NCI-H1092 (cell line): Measurements from ENCODE around the gene HAPLN3.
"Not testable (repeated sequence)": the region's sequence is repeated elsewhere in the genome, so short reads cannot be mapped to it uniquely, and the experiment has no call there.

Experiments
- DNase-seq: peaks from one replicate; lab custom pipeline; 2025; lab: John Stamatoyannopoulos, UW

Gene HAPLN3, protein sequence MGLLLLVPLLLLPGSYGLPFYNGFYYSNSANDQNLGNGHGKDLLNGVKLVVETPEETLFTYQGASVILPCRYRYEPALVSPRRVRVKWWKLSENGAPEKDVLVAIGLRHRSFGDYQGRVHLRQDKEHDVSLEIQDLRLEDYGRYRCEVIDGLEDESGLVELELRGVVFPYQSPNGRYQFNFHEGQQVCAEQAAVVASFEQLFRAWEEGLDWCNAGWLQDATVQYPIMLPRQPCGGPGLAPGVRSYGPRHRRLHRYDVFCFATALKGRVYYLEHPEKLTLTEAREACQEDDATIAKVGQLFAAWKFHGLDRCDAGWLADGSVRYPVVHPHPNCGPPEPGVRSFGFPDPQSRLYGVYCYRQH

DNA sequence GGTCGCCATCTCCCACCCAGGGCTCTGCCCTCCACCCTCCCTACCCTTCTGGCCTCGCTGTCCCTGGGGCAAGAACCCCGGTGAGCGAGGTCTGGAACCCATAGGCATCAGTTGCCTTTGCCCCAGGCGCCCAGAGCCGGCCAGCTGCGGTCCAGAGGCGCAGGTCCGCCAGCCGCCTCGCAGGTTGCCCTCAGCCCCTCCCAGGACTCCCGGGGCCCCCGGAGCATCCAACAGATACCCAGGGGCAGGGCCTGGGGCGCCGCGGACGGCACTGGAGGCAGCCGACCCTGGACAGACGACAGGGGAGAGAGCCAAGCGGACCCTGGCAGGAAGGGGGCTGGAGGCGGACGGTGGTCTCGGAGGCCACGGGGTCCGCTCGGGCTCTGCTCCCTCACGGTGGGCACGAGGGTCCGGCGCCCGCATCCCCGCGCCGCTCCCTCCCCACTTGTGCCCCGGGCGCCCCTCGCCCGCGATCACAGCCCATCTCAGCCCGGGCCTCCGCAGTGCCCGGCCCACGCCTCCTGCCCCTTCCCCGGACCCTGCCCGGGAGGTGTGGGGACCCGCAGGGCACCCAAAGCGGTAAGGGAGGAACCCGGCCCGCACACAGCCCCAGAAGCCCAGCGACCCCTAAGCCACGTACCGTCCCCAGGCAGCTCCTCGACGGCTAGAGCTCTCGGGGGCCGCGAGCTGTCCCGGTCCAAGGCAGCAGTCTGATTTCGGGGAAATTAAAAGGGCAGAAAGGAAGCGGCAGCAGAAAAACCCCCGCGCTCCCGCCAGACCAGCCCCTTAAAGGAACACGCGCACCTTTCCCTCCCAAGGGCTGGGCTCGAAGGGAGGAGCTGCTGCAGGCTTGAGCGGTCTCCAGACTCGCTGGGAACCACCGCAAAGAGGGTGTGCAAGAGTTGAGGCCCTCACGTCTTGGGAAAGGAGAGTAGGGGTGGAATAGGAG, at the start of gene HAPLN3:
TSS of gene HAPLN3 (minus strand) at position 726 of the 949 bp plus-strand sequence. CDS start 8,246 bp downstream, outside the sequence.
- DNase-seq = no peak

DNA sequence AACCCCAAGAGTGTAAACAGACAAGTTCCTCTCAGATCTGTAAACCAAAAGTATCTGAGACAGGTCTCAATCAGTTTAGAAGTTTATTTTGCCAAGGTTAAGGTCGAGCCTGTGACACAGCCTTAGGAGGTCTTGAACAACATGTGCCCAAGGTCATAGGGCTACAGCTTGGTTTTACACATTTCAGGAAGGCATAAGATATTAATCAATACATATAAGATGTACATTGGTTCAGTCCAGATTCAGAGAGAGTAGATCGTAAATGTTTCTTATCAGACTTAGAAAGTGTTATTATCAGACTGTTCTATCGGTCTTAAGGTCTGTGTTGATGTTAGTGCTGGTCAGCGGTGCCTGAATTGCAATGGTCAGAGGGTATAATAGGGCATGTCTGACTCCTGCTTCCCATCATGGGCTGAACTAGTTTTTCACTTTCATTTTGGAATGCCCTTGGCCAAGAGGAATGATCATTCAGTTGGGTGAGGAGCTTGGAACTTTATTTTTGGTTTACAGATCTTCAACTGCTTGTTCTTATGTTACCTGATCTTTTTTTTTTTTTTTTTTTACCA, 44.8 kb upstream of the HAPLN3 start:
- DNase-seq = no peak

DNA sequence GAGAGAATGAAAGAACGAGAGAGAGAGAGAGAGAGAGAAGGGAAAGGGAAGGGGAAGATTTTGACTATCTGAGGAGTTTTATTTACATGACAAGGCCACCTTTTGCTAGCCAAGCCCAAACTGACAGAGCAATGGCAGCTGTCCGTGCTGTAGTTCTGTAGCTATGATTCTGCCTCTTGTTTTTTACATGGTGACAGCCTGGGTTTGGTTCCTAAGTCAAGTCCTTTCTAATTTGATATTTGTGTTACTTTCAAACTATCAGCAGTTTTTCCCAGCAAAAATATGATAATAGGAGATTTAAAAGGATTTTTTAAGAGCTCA, 44.1 kb upstream of the HAPLN3 start:
- no peak for DNase-seq

DNA sequence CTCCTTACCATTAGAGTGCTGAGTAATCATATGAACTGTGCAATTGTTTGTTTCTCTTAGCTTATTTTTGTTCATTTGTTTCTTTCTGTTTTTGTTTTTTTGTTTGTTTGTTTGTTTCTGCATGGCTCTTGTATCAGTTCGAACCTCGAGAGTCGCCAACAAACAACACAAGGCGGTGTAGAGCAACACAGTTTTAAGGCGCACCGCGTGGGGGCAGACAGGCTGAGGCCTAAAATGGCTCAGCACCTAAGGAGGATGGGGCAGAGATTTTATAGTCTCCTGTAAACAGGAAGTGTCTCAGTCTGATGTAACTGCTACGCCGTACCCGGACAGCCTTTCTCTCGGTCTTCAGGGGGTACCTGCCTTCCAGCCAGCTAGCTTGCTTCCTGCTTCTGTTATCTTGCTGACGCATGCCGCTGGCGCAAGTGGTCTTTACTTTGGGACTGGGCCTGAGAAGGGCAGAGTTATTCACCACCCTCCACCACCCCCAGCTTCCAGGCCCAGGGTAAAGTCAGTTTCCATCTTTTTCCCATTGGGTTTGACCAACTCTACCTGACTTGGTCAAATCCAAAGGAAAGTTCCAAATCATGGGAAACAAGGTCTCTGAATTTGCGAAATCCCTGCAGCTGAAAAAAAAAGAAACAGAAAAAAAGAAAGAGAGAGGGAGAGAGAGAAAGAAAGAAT, 43.6 kb upstream of the HAPLN3 start:
- DNase-seq = no peak

DNA sequence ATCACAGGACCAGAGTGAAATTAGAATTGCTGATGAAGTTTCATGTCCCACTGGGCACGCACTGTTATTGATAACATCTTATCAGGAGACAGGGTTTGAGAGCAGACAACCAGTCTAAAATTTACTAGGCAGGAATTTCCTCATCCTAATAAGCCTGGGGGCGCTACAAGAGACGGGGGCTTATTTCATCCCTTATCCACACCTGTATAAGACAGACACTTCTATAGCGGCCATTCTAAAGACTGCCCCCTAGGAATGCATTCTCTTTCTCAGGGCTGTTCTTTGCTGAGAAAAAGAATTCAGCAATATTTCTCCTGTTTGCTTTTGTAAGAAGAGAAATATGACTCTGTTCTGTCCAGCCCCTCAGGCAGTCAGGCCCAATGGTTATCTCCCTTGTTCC, 39.1 kb upstream of the HAPLN3 start:
- not testable (repeated sequence) for DNase-seq

DNA sequence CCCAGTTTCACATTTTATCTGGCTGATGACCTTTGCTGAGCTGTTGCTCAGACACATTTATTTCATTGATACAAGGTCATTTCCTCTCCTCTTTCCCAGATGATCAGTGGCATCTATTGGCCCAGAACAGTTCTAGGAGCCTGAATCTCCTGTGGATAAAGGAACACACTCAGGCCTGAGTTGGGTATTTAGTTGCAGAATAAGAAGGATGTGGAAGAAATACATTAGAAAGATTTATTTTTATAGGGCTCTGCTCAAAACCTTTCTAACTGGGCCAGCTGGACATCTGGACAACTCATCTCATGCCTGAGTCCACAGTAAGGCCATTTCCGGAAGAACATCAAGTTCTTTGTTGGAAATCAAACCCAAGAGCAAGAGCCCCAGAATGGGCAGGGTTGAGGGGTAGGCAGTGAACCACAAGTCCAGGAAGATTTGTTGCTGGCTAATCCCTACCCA, 37.6 kb upstream of the HAPLN3 start:
- DNase-seq = no peak

DNA sequence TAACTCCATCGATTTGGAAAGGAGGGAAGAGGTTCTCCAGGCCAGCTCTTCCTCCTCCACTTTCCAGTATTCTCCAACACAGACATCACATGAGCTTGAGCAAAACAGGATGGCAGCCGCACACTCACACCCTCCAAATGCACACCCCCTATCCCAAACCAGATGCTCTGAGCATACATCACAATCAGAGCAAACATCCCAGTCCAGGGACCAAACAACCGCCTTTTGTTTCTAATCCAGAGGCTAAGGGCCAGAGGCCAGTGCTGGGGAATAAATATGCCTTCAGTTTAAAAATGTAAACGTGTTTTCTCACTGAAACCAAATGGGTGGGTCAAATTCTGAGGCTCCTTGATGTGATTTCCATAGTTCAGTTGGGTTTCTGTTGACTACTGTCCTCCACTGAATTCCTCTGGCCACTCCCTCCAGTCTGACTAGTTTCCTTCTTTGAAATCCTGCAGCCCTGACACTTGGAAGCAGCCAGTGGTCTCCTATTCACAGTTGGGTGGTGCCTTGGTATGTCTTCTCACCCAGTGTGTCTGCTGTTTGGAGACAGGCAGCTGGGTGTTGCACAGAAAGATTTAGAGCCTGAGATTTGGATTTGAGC, 37.0 kb upstream of the HAPLN3 start:
- no peak for DNase-seq

DNA sequence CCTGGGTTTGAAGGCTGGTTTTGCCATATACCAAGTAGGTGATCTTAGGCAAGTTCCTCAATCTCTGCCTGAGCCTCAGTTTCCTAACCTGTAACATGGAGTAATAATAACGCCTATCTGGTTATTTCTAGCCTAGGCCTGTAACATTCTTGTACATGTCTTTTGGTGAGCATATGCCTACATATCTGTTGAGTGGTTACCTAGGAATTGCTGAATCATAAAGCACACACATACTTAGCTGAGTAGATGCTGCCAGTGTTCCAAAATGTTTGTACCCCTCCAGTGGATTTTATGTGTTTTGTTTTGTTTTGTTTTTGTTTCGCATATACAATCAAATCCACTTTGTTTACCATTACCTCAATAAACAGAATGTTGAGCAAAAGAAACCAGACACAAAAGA, 35.2 kb upstream of the HAPLN3 start:
- no peak for DNase-seq

DNA sequence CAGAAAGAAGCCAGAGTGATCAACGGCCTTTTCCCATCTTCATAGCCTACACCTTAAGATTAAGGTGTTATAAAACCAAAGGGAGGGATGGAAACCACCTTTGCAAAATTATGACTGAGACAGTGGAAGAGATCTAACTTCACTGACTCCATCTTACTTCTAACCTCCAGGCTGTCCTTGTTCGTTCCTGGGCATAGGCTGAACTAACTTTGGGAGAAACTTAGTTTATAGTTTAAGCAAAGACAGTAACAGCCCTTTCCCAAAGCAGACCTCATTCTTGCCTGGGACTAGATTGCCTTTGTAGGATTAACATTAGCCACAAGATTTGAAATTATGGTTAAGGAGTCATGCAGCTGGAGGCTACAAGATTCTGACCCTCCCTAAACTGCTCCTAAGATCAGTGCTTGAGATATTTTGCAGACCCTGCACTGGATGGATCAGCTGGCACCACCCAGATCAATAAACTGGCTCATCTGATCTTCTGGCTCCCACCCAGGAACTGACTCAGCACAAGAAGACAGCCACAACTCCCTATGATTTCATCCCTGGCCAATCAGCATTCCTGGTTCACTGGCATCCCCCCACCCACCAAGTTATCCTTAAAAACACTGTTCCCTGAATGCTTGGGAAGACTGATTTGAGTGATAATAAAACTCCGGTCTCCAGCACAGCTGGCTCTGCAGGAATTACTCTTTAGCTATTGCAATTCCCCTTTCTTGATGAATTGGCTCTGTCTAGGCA, 34.2 kb upstream of the HAPLN3 start:
- not testable (repeated sequence) for DNase-seq

DNA sequence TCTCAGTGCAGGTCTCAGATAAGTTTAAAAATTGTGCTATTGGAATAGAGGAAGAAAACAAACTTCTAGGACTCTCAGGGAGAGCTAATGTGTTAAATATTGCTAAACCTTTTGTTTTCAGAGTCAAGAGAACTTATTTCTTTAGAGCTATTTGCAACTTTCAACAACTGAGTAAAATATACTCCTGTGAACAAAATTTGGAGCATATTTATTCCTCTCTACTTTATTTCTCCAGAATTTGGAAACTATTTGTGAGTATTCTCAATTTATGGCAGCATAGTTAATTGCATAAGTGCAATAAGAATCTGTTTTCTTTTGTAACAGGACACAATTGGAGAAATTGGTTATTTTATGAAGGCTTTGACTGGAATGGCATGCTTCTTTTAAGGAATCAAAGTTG, 32.8 kb upstream of the HAPLN3 start:
- DNase-seq = not testable (repeated sequence)

DNA sequence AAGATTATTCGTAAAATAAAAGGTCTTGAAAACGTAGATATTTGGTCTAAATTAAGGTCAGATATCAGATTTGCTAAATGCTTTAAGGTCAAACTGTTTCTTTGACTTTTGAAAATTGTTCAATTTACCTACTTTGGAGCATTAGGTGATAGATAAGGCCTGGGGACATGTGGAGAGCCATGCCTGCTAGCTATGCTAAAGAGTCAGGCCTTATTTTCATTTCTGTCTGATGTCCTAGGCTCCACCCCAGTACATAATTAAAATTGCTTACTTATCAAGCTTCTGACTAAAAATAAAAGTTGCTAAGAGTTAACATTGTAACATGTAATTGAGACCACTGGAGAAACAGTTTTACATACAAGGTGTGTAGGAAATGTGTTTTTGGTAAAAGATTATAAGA, 30.3 kb upstream of the HAPLN3 start:
- not testable (repeated sequence) for DNase-seq

DNA sequence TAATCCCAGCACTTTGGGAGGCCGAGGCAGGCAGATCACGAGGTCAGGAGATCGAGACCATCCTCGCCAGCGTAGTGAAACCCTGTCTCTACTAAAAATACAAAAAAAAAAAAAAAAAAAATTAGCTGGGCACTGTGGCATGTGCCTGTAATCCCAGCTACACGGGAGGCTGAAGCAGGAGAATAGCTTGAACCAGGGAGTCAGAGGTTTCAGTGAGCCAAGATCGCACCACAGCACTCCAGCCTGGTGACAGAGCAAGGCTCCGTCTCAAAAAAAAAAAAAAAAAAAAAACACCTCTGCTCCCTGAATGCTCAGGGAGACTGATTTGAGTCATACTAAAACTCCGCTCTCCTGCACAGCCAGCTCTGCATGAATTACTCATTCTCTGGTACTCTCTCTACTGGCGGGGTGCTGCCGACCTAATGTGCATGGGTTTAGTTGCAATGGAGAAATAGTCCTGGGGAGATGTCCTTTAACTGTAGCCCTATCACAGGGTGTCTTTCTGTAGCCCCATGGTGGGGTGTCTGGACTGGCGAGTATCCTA, 25.6 kb upstream of the HAPLN3 start:
- not testable (repeated sequence) for DNase-seq

DNA sequence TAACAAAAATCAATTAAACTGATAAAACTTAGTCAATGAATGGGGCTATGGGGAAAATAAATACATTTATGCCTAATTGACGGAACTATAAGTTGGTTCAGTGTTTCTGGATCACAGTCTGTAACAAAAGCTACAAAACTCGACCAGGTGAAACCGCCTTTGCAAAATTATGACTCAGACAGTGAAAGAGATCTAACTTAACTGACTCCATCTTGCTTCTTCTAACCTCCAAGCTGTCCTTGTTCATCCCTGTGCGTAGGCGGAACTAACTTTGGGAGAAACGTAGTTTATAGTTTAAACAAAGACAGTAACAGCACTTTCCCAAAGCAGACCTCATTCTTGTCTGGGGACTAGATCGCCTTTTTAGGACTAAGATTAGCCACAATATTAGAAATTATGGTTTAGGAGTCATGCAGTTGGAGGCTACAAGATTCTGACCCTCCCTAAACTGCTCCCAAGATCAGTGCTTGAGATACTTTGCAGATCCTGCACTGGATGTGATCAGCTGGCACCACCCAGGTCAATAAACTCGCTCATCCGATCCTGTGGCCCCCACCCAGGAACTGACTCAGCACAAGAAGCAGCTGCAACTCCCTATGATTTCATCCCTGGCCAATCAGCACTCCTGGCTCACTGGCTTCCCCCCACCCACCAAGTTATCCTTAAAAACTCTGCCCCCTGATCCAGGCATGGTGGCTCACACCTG, 25.0 kb upstream of the HAPLN3 start:
- no peak for DNase-seq

DNA sequence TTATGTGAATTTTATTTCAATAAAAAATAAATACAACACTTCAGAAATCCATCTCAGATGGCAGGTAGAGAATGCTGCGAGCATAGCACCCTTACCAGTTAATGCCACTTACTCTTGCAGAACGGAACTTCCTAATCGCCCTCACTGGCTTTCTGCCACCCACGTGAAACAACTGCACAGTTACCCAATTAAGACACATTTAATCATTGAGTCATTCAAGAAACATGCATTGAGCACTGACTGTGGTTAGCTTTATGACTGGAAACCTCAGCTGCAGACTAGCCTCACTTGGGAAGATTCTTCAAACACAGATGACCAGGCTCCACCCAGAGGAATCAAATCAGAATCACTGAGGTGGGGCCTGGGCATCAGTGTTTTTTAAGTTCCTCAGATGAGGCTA, 23.4 kb upstream of the HAPLN3 start:
- no peak for DNase-seq

DNA sequence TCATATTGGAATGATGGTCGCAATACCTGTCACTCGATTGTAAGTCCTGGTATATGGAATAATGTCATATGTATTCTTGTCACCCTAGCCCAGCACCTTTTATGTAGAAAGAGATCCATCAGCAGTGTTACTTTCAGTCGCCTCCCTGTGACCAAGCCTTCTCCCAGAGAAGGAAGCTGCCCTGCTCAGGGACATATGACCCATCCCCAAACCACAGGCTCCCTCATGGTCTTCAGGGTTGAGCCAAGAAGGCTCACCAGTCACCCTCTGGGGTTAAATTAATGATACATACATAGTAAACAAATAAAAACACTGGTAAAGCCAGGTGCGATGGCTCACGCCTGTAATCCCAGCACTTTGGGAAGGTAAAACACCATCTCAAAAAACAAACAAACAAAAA, 22.4 kb upstream of the HAPLN3 start:
- no peak for DNase-seq

DNA sequence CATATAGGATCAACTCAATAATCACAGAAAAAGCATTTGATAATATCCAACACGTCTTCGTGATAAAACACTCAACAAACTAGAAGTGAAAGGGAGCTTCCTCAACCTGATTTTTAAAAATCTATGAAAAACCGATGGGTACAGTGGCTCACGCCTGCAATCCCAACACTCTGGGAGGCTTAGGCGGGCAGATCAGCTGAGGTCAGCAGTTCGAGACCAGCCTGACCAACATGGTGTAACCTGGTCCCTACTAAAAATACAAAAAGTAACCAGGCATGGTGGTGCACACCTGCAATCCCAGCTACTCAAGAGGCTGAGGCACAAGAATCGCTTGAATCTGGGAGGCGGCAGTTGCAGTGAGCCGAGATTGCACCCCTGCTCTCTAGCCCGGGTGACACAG, 20.0 kb upstream of the HAPLN3 start:
- DNase-seq = no peak

DNA sequence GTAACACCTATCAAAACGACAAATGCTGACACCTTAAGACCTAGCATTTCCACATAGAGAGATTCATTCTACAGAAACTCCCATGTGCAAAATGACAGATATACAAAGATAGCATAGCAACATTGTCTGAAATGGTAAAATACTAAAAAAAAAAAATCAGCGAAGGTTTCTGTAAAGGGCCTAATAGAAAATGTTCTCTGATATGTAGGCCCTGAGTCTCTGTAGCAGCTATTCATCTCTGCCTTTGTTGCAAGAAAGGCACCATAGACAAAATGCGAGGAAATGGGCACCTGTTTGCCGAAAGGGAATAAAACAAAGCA, 18.5 kb upstream of the HAPLN3 start:
- no peak for DNase-seq

DNA sequence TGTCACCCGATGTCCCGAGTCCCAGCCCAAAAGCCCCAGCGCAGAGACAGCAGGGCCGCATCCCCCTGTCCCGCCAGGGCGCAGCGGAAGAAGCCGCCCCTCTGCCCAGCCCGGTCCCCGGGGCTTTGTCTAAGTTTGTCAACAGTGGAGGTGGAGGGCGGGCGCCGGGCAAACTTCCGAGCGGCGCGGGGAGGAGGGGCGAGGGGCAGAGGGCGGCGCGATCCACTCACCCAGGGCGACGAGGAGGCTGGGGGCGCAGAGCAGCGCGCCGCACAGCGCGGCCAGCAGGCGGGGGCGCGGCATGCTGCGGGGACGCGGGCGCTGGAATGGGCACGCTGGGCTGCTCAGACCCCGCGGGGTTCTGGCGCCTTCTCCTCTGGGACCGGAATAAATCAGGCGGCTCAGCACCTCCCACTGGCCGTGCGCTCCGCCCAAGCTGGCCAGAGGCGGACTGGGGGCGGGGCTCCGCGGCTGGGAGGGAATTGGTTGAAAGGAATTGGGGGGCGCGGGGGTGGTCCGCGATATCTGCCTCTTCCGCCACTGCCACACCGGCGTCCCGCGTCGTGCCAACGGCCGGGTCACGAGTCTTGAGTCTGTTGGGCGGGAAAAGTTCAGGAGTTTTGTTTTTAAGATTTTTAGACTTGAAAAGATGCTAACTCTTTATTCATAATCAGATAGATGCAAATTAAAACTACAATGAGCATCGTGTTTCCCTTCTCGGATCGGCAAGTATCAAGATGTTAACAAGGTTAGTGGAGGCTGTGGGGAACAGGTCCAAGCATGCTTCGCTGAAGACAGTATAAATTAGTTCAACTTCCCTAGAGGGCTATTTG, 17.9 kb upstream of the HAPLN3 start, which contains the start of gene MFGE8:
TSS of gene MFGE8 (minus strand) at position 363 of the 833 bp plus-strand sequence. CDS start at position 303, 60 bp downstream.
- no peak for DNase-seq

DNA sequence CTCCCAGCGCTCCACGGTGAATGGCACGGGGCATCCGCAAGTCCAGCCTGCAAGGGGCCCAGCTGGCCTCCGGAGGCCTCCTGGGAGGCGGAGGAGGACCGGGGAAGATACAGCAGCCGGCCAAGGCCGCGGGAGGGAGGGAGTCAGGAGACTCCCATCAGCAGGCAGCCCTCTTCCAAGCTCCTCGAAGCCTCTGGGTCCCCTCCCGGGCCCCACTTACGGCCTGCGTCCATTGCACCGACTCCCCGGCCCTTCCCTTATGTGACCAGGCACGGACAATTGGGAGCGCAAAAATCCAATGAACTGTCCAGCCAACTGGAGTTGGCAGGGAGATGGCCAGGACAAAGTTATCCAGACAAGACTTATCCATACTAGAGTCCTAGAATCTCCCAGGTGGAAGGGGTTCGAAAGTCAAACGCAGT, 17.2 kb upstream of the HAPLN3 start:
- DNase-seq = no peak
